GM10266 (cell line): Measurements from ENCODE around the gene BMX.

ENCODE experiments used
- DNase-seq: peaks from one replicate; pipeline ENCODE4 v3.0.0; 2012; ENCODE audit errors: extremely low spot score
- TF ChIP-seq, protein P1 (sequence below): IDR thresholded peaks from 2 replicates; pipeline ENCODE4 v1.5.1; 2012; ENCODE audit warnings: mild to moderate bottlenecking, low read depth; ENCODE audit not compliant: control insufficient read depth, insufficient read depth; ENCODE audit errors: missing control alignments

The BMX gene

DNA sequence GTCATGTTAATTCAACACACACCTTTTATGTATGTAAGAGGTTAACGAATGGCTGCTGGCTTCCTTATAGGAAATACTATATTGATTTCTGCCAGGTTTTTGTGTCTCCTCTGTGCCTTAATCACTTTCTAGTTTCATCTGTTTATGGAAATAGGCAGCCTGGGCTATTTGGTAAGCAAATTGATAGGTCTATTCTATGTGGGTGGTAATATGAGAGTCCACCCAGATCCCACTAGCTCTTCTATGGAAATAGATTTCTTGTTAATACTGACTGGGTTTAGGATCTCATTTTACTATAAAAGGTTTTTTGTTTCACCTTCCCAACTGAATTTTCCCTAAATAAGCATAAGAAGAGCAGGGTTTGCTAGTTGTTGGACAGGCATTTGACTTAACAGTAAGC lies 4.1 kb downstream of the BMX start:
- no peak for DNase-seq
- TF ChIP-seq, protein P1, sequence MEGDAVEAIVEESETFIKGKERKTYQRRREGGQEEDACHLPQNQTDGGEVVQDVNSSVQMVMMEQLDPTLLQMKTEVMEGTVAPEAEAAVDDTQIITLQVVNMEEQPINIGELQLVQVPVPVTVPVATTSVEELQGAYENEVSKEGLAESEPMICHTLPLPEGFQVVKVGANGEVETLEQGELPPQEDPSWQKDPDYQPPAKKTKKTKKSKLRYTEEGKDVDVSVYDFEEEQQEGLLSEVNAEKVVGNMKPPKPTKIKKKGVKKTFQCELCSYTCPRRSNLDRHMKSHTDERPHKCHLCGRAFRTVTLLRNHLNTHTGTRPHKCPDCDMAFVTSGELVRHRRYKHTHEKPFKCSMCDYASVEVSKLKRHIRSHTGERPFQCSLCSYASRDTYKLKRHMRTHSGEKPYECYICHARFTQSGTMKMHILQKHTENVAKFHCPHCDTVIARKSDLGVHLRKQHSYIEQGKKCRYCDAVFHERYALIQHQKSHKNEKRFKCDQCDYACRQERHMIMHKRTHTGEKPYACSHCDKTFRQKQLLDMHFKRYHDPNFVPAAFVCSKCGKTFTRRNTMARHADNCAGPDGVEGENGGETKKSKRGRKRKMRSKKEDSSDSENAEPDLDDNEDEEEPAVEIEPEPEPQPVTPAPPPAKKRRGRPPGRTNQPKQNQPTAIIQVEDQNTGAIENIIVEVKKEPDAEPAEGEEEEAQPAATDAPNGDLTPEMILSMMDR, result no peak

DNA sequence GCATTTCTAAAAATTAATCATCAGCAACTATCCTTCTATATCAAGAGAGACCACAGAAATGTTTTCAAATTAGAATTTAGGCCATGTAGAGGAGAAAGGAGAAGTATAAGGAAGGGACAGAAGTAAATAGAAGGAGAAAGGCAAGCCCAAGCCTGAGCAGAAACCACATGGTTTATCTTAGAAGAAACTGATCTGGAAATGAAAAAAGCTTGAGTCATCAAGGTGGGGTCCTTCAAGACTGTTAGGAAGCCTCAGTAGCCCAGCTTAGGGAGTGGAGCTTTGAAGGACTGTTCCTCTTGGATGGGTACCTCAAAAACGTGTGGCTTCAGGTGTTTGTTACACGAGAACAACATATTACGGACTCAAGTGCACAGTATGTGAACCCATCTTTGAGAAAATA lies 4.5 kb downstream of the BMX start:
- TF ChIP-seq, protein P1, result no peak
- DNase-seq, result no peak

DNA sequence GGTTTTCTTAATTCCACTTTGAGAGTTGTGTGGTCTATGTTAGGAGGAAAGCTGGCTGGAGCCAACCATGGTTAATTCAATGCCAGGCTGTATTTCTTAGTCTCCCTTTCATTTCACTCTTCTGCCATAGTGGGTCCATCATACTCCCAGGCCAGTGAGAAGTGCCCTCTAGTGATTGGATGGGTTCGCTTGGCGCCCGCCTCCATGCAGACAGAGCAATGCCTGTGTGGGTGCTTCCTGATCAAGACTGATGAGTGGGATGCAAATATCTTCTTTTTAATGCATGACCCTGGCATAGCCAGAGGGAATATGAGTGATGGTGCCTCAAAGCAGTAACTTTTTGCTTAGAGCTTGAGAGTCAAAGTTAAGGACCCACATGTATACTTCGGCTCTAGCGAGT lies 6.4 kb downstream of the BMX start:
- TF ChIP-seq, protein P1, result no peak
- no peak for DNase-seq

DNA sequence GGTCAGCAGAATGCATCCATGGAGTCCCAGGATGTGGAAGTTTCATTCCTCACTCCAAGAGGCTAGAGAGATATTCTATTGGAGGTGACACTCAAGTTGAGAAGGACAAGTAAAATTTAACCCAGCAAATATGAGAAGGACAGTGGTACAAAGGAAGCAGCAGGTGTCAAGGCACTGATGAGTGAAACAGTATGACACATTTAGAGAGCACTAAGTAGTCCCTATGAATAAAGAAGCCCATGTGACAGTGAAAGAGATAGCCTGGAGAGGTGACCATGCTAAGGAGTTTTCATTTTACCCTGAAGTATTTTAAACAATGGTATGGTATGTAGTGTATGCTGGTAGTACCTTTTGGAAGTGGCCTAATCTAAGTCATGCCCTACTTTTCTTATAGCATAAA lies 9.2 kb downstream of the BMX start:
- TF ChIP-seq, protein P1, result no peak
- DNase-seq, result no peak

DNA sequence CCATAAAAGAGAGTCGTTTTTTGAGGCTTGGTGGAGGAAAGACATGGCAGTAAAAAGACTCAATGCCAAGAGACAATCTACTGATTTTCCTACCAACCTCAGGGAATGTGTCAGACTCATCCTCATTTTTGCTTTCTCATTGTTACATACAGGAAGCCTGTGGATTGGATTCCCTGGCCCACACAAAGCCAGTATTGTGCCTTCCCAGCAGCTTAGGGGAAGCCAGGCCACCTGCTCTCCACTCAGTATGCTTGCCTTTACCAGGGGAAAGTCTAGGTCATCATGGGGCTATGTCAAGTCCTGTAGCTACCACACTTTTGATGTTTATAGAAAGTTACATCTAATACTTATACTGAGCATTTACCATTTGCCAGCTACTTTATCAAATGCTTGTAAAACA lies 11.0 kb downstream of the BMX start:
- no peak for DNase-seq
- TF ChIP-seq, protein P1, result no peak

DNA sequence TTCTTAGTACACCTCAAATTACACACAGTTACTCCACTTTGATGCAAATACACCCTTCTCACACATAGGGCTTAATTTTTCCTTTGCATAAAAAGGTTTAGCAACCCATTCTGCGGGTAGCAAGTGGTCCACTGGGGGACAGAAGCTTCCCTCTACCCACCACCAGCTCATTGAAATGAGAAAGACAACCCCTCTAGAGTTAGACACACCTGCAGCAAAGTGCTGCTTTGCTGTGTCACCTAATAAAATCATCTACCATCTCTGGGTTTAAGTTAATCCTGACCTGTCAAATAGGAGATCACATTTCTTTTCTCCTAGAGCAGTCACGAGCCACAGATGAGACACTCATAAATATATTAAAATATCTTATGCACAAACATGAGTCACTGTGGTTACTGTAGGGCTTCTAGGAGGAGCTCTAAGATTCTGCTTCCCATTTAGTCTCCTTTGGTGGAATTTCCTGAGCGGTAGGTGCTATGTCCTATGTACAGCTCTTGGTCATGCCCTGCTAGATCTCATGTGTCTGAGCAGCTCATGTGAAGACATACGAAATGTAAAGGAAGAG lies 11.9 kb downstream of the BMX start:
- TF ChIP-seq, protein P1, result no peak
- DNase-seq, result no peak

DNA sequence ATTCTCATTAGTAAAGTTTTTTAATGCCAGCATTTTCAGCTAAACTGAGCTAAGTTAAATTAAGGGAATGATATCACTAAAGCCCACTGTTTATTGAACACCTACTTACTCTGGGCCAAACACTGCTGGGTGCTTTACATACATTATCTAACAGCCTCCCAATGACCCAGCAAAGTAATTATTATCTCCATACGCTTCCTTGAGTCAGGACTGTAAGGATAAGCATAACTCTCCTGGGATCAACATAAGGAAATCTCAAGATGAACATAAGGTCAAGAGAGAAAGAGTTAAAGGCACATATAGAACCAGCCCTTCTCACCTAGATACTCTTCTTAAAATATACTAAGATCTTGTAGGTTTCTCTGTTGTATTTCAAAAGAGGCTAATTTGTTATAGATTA lies 13.7 kb downstream of the BMX start:
- TF ChIP-seq, protein P1, result no peak
- DNase-seq, result no peak
